Limb (tissue), 2 donors: ENCODE data around the gene BMP7.

ENCODE experiments used
- DNase-seq, 2 donors: peaks; one replicate each; pipeline ENCODE4 v3.0.0-alpha.2; 2016; ENCODE audit errors: extremely low spot score in 2 of 2

Gene BMP7

DNA sequence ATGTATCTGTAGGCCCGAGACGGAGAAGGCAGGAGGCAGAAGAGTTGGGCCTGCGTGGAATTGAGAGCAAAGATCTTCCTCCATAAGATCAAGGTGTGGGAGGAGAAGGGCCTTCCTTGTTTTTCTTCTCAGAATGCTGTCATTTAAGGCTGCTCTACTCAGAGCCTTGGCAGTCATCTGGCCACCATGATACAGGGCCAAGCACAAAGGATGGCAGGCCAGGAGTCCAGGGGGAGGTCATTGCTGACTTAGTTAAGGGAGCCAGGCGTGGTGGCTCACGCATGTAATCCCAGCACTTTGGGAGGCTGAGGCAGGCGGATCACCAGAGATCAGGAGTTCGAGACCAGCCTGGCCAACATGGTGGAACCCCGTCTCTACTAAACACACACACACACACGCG lies 137.1 kb downstream of the BMP7 start:
- DNase-seq, result no peak

DNA sequence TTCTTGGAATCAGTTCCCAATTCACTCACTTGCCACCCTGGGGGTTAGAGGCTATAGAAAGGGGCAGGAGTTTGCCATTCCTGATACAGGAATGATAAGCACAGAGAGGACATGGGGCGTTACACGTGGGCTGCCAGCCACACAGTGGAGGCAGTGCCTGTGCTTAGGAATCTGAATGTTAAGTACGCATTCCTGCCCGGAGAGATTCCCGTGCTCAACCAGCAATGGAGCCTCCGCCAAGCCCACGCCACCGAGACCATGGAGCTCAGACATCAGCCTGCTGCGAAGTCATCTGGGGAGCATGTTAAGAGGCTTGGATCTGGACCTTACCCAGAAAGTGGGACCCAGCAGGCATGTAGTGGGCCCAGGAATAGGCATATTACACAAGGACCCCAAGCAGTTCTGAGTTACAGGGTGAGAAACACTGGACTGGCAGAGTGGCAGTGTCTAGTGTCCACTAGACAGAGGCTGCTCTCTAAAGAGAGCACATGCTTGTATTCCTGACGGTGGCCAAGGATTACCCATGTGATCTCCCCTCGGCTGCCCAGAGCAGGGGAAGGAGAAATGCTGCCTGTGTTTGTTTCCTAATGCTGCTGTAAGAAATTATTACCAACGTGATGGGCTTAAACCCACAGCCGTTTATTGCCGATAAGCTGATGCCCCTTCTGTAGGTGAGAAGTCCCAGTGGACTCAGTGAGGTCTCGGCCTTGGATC lies 138.2 kb downstream of the BMP7 start:
- DNase-seq, result no peak

DNA sequence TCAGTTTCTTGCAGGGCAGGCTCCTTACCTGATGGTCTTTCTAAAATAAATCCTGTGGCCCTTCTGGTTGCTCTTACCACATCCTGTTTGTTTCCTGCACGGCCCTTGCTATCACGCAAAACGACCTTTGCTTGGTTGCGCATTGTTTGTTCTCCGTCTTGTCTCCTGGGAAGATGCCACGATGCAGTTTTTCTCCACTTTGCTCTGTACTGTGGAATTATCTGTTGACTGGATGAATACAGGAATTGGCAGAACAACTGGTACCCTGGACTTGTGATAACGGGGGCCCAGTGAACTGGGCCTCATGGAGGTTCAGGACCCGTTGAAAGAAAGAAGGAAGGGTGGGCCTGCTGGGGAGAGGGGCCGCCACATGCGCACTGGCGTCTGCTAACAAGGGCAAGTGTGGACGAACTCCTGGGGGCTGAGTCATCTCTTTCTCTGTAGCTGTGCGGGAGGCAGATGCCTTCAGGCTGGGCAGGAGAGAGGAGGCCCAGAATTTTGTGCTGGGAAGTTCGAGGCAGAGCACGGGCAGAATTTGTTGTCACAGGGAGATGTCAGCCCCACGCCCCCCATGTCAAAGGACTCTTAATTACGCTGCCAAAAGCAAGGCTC lies 139.9 kb downstream of the BMP7 start:
- DNase-seq, result no peak

DNA sequence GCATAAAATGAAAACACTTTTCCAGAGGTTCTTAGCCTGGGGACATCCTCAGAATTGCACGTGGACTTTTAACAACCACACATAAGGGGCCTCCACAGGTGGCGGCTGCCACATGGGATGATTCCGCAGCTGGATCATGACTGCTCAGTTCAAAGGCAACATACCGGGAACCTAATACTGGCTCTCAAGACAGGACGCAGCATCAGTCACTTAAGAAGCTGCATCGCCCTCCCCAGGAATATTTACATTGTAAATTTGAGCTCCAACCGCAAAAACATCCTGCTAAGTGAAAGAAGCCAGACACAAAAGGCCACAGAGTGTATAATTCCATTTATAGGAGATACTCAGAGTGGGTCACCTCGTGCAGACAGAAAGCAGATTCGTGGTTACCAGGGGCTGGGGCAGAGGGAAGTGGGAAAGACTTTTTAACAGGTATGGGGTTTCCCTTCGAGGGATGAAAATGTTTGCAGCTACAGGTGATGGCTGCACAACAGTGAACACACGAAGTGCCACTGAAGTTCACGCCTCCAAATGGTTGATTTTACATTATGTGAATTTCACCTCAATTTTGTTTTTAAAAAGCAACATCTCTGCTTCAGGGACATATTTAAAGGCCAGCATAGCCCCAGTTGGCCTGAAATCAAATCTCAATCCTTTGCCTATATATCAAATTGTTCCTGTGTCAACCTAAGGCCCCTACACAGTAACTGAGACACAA lies 141.5 kb downstream of the BMP7 start:
- no peak for DNase-seq

DNA sequence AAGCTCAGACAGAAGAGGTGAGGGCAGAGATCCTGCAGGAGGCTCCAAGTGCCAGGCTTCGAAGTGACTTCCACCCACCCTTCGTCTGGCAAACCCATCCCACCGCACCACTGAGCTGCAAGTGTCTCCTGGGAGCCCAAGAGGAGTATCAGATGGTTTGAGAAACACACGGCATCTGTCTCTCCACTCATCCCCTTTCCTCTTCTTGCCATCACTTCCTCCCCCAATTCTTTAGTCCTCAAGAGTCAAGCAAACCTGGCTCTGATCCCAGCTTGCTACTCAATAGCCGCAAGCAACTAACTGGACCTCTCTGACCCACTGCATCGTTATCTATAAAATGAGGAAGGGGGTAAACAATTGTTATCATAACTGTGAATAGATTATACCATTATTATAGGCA lies 142.1 kb downstream of the BMP7 start:
- DNase-seq, result no peak

DNA sequence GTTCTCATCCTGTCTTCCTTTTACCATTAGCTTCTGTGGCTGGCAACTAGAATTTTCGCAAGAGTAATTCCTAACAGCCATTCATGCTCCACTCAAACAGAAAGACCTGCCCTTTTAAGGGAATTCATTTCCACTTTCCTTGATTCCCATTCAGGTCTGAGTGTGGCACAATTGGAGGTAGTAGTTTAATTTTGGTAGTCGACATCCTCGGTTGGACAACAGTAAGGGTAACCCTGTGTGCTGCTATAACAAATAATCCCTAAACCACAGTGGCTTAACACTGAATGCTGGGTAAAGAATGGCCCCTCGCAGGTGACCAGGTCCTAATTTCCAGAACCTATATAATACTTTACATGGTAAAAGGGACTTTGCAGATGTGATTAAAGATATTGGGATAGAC lies 142.9 kb downstream of the BMP7 start:
- DNase-seq, result no peak

DNA sequence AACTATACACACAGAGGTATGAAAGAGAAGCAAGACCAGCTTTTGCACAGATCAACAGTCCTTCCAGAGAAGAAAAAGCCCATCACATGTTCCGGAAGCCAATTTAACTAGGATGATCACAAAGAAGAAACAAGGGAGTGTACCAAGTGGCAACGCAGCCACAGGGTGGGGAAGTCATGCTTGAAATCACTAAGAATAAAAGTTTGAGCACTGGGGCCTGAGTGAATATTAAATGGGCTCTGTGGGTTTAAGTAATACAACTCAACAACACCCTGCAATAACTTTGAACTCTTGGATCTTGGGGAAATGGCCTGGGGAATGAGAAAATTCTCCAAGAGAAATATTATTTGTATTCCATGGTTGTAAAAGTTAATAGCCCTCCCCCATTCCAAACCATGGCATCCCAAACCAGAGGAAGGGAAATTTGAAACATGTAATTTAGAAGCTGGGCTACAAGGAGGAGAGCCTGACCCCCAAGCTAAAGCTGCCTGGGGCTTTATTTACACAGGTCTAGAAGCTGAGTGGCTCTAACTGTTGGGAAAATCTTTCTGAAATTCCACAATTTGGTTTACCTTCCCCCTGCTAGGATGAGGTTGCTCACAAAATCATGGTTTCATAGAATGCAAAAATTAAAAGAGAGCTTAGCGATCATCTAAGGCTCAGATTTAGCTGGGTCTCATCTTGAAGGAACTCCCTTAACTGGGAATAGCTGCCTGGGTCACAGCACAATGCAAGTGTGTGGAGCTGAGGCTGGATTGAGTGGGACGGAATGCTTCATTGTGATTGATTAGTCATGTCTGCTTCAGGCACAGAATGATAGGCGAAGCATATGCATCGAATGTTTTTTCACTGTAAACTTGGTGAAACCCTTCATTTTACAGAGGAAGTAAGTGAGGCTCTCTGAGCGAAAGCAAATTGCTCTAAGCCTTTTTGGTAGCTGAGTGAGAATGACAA lies 143.6 kb downstream of the BMP7 start:
- DNase-seq, result no peak

DNA sequence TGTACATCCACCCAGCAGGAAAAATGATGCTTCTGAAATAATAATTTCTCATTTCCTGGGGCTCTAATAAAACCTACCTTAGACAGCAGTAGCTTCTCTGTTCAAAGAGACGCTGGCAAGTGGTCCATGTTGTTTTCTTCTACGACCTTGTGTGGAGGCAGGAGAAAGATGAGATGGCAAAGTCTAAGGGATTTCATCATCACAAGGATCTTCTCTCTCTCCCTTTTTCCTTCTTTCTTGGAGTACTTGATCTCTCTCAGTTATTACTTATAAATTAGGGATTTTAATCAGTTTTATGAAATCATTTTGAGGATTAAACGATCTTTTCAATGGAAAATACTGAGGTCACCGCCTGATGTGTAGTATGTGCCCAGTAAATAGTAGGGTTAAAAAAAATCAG lies 147.5 kb downstream of the BMP7 start:
- DNase-seq, result no peak
